T47D (cell line): ENCODE measurements around the gene CENPP.
A peak's percentile ranks its signal among the peaks of the same experiment; 100 is the strongest.

Experiments
- DNase-seq, 2 experiments: peaks; one replicate each; pipeline versions ENCODE4 v3.0.0 to v3.0.0-alpha.2; 2011 to 2012; ENCODE audit warnings: low read depth in 1 of 2, low spot score in 1 of 2
- JUND ChIP-seq: IDR thresholded peaks from 2 replicates; pipeline ENCODE4 v1.6.1; 2012; ENCODE audit warnings: low read depth
- in situ Hi-C: cut with HindIII; loops from 2 replicates; pipeline ENCODE4 v1.10.0; 2016; ENCODE audit warnings: low sequenced_read_pairs, low pct_unique_long_range_greater_than_20kb

Gene CENPP

GRCh38 chr9:92483627-92484545 is 158.1 kb downstream of the CENPP start:
- in situ Hi-C loops: no loop called here
- peak in 1 of 2 experiments; percentile 8 for DNase-seq

GRCh38 chr9:92484563-92484962 is 158.8 kb downstream of the CENPP start:
- TF ChIP-seq JUND: no peak
- in situ Hi-C loops: no loop called here
- no peak for DNase-seq

More at GRCh38 chr9:92483627-92484545, 158.1 kb downstream of the CENPP start:
- no peak for TF ChIP-seq JUND

- in situ Hi-C loops: no loop called here
- no peak for DNase-seq
- no peak for TF ChIP-seq JUND
These were observed 160.6 kb downstream of the CENPP start for GRCh38 chr9:92486371-92486770.

- no peak for DNase-seq
- in situ Hi-C loops: no loop called here
- no peak for TF ChIP-seq JUND
These were observed 163.2 kb downstream of the CENPP start for GRCh38 chr9:92488681-92489550.

GRCh38 chr9:92492781-92493401 is 167.1 kb downstream of the CENPP start:
- in situ Hi-C loops: no loop called here
- TF ChIP-seq JUND: no peak
- DNase-seq: no peak

GRCh38 chr9:92493749-92494387 is 168.1 kb downstream of the CENPP start:
- no peak for TF ChIP-seq JUND
- DNase-seq: no peak
- in situ Hi-C loops: no loop called here

DNA sequence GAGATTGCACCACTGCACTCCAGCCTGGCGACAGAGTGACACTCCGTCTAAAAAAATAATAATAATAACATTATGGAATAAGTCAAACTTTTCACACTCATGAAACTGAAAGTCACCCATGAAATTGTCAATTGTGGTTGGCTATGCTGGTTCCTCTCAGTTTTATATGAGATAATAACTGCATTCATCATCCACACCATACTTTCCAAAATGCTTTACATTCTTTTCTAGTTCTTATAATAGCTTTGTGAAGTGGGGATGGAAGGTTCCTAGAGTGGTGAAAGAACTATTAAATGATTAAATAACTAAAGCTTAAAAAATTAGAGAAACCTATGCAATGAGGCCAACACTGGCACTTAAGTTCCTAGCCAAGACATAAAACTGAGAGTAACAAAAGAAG is 169.1 kb downstream of the CENPP start:
- no peak for TF ChIP-seq JUND
- DNase-seq: no peak
- in situ Hi-C loops: no loop called here

DNA sequence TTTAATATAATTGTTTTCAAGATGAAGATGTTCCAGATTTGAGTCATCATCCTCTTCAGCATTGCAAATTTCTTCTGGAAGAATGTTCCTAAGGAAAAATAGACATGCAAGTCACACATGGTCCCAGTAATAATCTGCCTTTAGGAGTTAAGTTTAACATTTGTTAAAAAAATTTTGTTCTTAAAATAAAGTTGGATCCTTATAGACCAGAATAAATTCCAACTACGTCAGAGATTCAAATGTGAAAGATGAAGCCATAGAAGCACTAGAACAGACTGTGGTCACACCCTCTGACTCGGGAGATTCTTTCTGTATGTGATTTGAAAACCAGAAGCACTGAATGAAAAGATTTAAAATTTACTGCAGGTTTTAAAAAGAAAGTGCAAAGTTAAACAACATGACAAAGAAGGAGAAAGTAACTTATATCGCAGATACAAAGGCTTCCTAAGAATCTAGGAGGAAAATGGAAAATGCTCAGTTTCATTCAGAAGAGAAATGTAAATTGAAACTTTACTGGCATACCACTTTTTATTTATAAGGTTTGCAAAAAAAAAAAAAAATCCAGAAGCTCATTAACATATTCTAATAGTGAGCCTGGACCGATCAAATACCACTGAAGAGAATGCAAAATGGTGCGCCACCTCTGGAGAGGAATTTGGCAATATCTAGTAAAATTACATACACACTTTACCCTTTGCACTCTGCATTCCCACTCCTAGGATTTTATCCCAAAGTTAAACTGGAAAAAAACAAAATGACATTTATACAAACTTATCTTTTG is 170.8 kb downstream of the CENPP start:
- in situ Hi-C loops: no loop called here
- TF ChIP-seq JUND: no peak
- DNase-seq: no peak

- no peak for TF ChIP-seq JUND
- in situ Hi-C loops: no loop called here
- no peak for DNase-seq
These were observed 173.9 kb downstream of the CENPP start for GRCh38 chr9:92499701-92500100.

- in situ Hi-C loops: no loop called here
These were observed 175.0 kb downstream of the CENPP start for GRCh38 chr9:92500725-92501124.

DNA sequence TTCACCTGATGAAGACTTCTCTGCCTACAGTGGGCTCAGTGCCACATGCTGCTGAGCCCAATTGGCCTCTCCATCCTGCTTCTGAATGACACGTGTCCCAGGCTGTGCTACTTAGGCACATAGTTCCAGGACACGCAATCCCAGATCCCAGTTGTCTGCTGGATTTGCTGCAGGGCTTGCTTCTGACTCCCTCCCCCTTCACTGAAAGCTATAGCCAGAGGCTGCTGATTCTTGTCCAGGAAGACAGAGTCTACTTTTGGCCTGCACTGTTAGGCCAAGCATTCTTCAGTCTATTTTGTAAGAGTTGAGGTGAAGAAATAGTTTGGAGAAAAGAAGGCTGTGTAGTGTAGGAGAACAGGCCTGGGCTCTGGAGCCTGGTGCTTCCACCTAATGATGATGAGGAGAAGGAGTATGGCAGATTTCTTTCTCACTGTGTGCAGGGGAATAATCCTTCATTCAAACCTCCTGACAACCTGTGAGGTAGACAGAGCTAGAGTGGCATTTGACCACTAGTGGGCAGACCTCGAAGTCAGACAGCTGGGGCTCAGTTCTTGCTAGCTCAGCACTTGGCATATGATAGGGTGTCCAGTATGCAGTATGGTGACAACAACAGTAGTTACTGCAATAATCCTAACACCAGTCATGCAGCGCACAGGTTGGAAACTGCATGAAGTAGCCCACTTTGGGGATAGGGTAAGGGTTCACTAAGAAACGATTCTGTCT is 176.1 kb downstream of the CENPP start:
- in situ Hi-C loops: no loop called here
- TF ChIP-seq JUND: no peak
- DNase-seq: peak in 1 of 2 experiments; percentile 69

More at GRCh38 chr9:92500725-92501124, 175.0 kb downstream of the CENPP start:
- no peak for DNase-seq
- TF ChIP-seq JUND: no peak
